ENCODE data around the gene PEF1.

DNA sequence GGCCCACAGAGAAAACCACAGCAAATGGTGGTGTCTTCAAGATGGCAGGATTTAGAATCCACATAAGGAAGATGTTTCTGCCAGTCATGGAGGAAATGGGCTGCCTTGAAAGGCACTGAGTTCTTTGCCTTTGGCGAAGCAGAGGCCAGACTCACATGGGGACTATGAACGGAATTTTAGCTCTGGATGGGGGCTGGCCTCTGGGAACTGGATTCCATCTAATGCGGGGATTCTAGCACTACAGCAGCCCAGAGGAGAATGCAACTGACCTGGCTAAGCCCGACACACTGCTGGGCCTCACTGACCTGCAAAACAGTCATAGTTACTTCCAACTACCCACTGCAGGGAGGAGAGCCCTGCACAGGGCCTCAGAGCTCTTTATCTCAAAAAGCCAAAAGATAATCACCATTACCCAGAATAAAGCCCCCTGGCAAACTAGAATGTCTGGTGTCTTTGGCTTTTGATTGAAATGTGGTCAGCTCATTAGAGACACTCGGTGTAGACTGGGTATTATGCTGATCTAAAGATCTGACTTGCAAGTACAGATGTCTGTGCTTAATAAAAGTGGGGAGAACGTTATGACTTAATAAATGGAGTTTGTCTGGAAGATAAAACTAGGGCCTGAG is 15.6 kb downstream of the PEF1 start:
- TF ChIP-seq EZH2phosphoT487 (IDR thresholded peaks at IDR 0.05; ENCODE audit: insufficient read depth, low read depth) (no peak), EZH2 (IDR thresholded peaks at IDR 0.05; ENCODE audit: insufficient read depth, poor library complexity, severe bottlenecking) (no peak)
